ENCODE measurements around the gene BIRC7. TPM values are rescaled to one million over a fixed set of nuclear protein-coding genes. Genes with fewer than 3 reads are reported as not detected.

The BIRC7 gene
- polyA plus RNA-seq, 4 donors, result 0.13 to 5.4 TPM; not detected in 2

GRCh38 chr20:63265891-63266515 is 30.3 kb downstream of the BIRC7 start:
- 67 to 79% (median 75%) methylated on average over 12 of the region's 12 CpGs for WGBS, 3 donors
- FAIRE-seq (no peak), DNase-seq (no peak)
- peaks cover 0 to 10% (median 0%) of the 10 kb centered on the region in 3 donors for H3K4me1 ChIP-seq (ENCODE audit: control insufficient read depth in 3 of 3, insufficient read depth in 2 of 3, low read depth in 1 of 3, low read length in 2 of 3)
- H3K27ac ChIP-seq (ENCODE audit: low read depth in 1 of 3, low read length in 2 of 3), result no peak overlapping the region
- H3K27me3 ChIP-seq (ENCODE audit: control insufficient read depth in 3 of 3, insufficient read depth in 3 of 3, low read length in 3 of 3), result peaks cover 0 to 3% (median 0%) of the 10 kb centered on the region in 3 donors
- H3K4me3 ChIP-seq (ENCODE audit: low read depth in 1 of 3, low read length in 3 of 3), result no peak overlapping the region
- H3K36me3 ChIP-seq (ENCODE audit: control insufficient read depth in 3 of 3, insufficient read depth in 2 of 3, low read depth in 1 of 3, low read length in 3 of 3), result peaks cover 0 to 7% (median 0%) of the 10 kb centered on the region in 3 donors
- H3K9me3 ChIP-seq (ENCODE audit: control insufficient read depth in 2 of 2, insufficient read depth in 1 of 2, low read depth in 1 of 2, low read length in 1 of 2), result no peaks in the 10 kb centered on the region

GRCh38 chr20:63267691-63268090 is 32.0 kb downstream of the BIRC7 start:
- no peak overlapping the region for H3K27ac ChIP-seq (ENCODE audit: low read depth in 1 of 3, low read length in 2 of 3)
- peaks cover 0 to 9% (median 0%) of the 10 kb centered on the region in 3 donors for H3K4me1 ChIP-seq (ENCODE audit: control insufficient read depth in 3 of 3, insufficient read depth in 2 of 3, low read depth in 1 of 3, low read length in 2 of 3)
- H3K36me3 ChIP-seq (ENCODE audit: control insufficient read depth in 3 of 3, insufficient read depth in 2 of 3, low read depth in 1 of 3, low read length in 3 of 3), result peaks cover 0 to 9% (median 0%) of the 10 kb centered on the region in 3 donors
- no peaks in the 10 kb centered on the region for H3K9me3 ChIP-seq (ENCODE audit: control insufficient read depth in 2 of 2, insufficient read depth in 1 of 2, low read depth in 1 of 2, low read length in 1 of 2)
- H3K4me3 ChIP-seq (ENCODE audit: low read depth in 1 of 3, low read length in 3 of 3), result no peak overlapping the region
- DNase-seq (no peak), FAIRE-seq (no peak)
- peaks cover 0 to 3% (median 0%) of the 10 kb centered on the region in 3 donors for H3K27me3 ChIP-seq (ENCODE audit: control insufficient read depth in 3 of 3, insufficient read depth in 3 of 3, low read length in 3 of 3)
- WGBS, 3 donors, result 42 to 52% (median 50%) methylated on average over 9 of the region's 9 CpGs

- no peak for FAIRE-seq
- DNase-seq, result no peak
- H3K4me3 ChIP-seq (ENCODE audit: low read depth in 1 of 3, low read length in 3 of 3), result no peak overlapping the region
- 67 to 69% (median 67%) methylated on average over 7 of the region's 7 CpGs for WGBS, 3 donors
- no peaks in the 10 kb centered on the region for H3K9me3 ChIP-seq (ENCODE audit: control insufficient read depth in 2 of 2, insufficient read depth in 1 of 2, low read depth in 1 of 2, low read length in 1 of 2)
- H3K4me1 ChIP-seq (ENCODE audit: control insufficient read depth in 3 of 3, insufficient read depth in 2 of 3, low read depth in 1 of 3, low read length in 2 of 3), result peaks cover 0 to 9% (median 0%) of the 10 kb centered on the region in 3 donors
- peaks cover 0 to 9% (median 0%) of the 10 kb centered on the region in 3 donors for H3K36me3 ChIP-seq (ENCODE audit: control insufficient read depth in 3 of 3, insufficient read depth in 2 of 3, low read depth in 1 of 3, low read length in 3 of 3)
- peaks cover 0 to 3% (median 0%) of the 10 kb centered on the region in 3 donors for H3K27me3 ChIP-seq (ENCODE audit: control insufficient read depth in 3 of 3, insufficient read depth in 3 of 3, low read length in 3 of 3)
- no peak overlapping the region for H3K27ac ChIP-seq (ENCODE audit: low read depth in 1 of 3, low read length in 2 of 3)
These were observed 32.6 kb downstream of the BIRC7 start for GRCh38 chr20:63268256-63268655.

- peaks cover 0 to 11% (median 4%) of the 10 kb centered on the region in 3 donors for H3K4me1 ChIP-seq (ENCODE audit: control insufficient read depth in 3 of 3, insufficient read depth in 2 of 3, low read depth in 1 of 3, low read length in 2 of 3)
- no peak overlapping the region for H3K4me3 ChIP-seq (ENCODE audit: low read depth in 1 of 3, low read length in 3 of 3)
- H3K27me3 ChIP-seq (ENCODE audit: control insufficient read depth in 3 of 3, insufficient read depth in 3 of 3, low read length in 3 of 3), result peaks cover 0 to 3% (median 0%) of the 10 kb centered on the region in 3 donors
- peaks cover 0 to 9% (median 0%) of the 10 kb centered on the region in 3 donors for H3K36me3 ChIP-seq (ENCODE audit: control insufficient read depth in 3 of 3, insufficient read depth in 2 of 3, low read depth in 1 of 3, low read length in 3 of 3)
- FAIRE-seq, result no peak
- 33 to 43% (median 40%) methylated on average over 17 to 18 of the region's 18 CpGs for WGBS, 3 donors
- H3K27ac ChIP-seq (ENCODE audit: low read depth in 1 of 3, low read length in 2 of 3), result no peak overlapping the region
- no peaks in the 10 kb centered on the region for H3K9me3 ChIP-seq (ENCODE audit: control insufficient read depth in 2 of 2, insufficient read depth in 1 of 2, low read depth in 1 of 2, low read length in 1 of 2)
- peak in 1 of 2 donors; percentile 38 for DNase-seq
These were observed 33.1 kb downstream of the BIRC7 start for GRCh38 chr20:63268671-63269439.

GRCh38 chr20:63269724-63270123 is 34.0 kb downstream of the BIRC7 start:
- H3K9me3 ChIP-seq (ENCODE audit: control insufficient read depth in 2 of 2, insufficient read depth in 1 of 2, low read depth in 1 of 2, low read length in 1 of 2), result no peaks in the 10 kb centered on the region
- DNase-seq (no peak), FAIRE-seq (no peak)
- 88 to 91% (median 91%) methylated on average over 9 of the region's 9 CpGs for WGBS, 3 donors
- H3K4me3 ChIP-seq (ENCODE audit: low read depth in 1 of 3, low read length in 3 of 3), result no peak overlapping the region
- no peak overlapping the region for H3K27ac ChIP-seq (ENCODE audit: low read depth in 1 of 3, low read length in 2 of 3)
- peaks cover 0 to 14% (median 8%) of the 10 kb centered on the region in 3 donors for H3K4me1 ChIP-seq (ENCODE audit: control insufficient read depth in 3 of 3, insufficient read depth in 2 of 3, low read depth in 1 of 3, low read length in 2 of 3)
- H3K27me3 ChIP-seq (ENCODE audit: control insufficient read depth in 3 of 3, insufficient read depth in 3 of 3, low read length in 3 of 3), result no peaks in the 10 kb centered on the region
- peaks cover 0 to 12% (median 0%) of the 10 kb centered on the region in 3 donors for H3K36me3 ChIP-seq (ENCODE audit: control insufficient read depth in 3 of 3, insufficient read depth in 2 of 3, low read depth in 1 of 3, low read length in 3 of 3)

GRCh38 chr20:63270606-63271325 is 35.1 kb downstream of the BIRC7 start:
- Histone ChIP-seq H3K27ac (ENCODE audit: low read depth in 1 of 3, low read length in 2 of 3) (no peak overlapping the region), H3K27me3 (ENCODE audit: control insufficient read depth in 3 of 3, insufficient read depth in 3 of 3, low read length in 3 of 3) (no peaks in the 10 kb centered on the region), H3K36me3 (ENCODE audit: control insufficient read depth in 3 of 3, insufficient read depth in 2 of 3, low read depth in 1 of 3, low read length in 3 of 3) (peaks cover 0 to 20% (median 2%) of the 10 kb centered on the region in 3 donors), H3K4me1 (ENCODE audit: control insufficient read depth in 3 of 3, insufficient read depth in 2 of 3, low read depth in 1 of 3, low read length in 2 of 3) (peaks cover 0 to 14% (median 8%) of the 10 kb centered on the region in 3 donors), H3K9me3 (ENCODE audit: control insufficient read depth in 2 of 2, insufficient read depth in 1 of 2, low read depth in 1 of 2, low read length in 1 of 2) (no peaks in the 10 kb centered on the region), H3K4me3 (ENCODE audit: low read depth in 1 of 3, low read length in 3 of 3) (no peak overlapping the region)
- FAIRE-seq (no peak), DNase-seq (no peak)
- WGBS, 3 donors, result 85 to 93% (median 87%) methylated on average over 9 of the region's 9 CpGs

GRCh38 chr20:63272105-63273058 is 36.7 kb downstream of the BIRC7 start, which contains the start of gene ARFGAP1:
ARFGAP1 (plus strand) TSS chr20:63272813; CDS start chr20:63275581, 2,768 bp downstream.
- Histone ChIP-seq H3K27me3 (ENCODE audit: control insufficient read depth in 3 of 3, insufficient read depth in 3 of 3, low read length in 3 of 3) (no peaks in the 10 kb centered on the region), H3K4me3 (ENCODE audit: low read depth in 1 of 3, low read length in 3 of 3) (peak within 1 kb of the TSS; percentile 90 to 99 (median 93)), H3K27ac (ENCODE audit: low read depth in 1 of 3, low read length in 2 of 3) (peak within 1 kb of the TSS; percentile 33 to 55 (median 40)), H3K9me3 (ENCODE audit: control insufficient read depth in 2 of 2, insufficient read depth in 1 of 2, low read depth in 1 of 2, low read length in 1 of 2) (no peaks in the 10 kb centered on the region), H3K4me1 (ENCODE audit: control insufficient read depth in 3 of 3, insufficient read depth in 2 of 3, low read depth in 1 of 3, low read length in 2 of 3) (peaks cover 0 to 14% (median 8%) of the 10 kb centered on the region in 3 donors), H3K36me3 (ENCODE audit: control insufficient read depth in 3 of 3, insufficient read depth in 2 of 3, low read depth in 1 of 3, low read length in 3 of 3) (peaks cover under 1 to 36% (median 2%) of the 10 kb centered on the region in 3 donors)
- FAIRE-seq (no peak), DNase-seq (peak; percentile 83 to 96)
- WGBS, 3 donors, result 0 to 1% (median 1%) methylated on average over 49 to 97 of the region's 97 CpGs

All from small intestine (tissue), 7 donors.